ENCODE data around the gene GUCA1C.

Gene GUCA1C

DNA sequence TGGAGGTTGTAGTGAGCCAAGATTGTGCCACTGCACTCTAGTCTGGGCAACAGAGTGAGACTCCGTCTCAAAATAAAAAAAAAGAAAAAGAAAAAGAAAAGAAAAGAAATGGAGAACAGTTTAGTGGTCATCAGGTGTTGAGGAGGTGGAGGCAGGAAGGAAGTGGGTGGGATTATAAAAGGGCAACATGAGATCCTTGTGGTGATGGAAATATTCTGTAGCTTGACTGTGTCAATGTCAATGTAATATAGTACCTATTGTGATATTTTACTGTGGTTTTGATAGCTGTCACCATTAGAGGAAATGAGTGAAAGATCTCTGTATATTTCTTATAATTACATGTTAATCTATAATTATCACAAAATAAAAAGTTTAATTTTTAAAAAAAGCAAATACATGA, 70.3 kb downstream of the GUCA1C start:
- no peak overlapping the region for H3K4me3 ChIP-seq (ENCODE audit: low read depth, low read length)
- H3K14ac ChIP-seq (ENCODE audit: low read length) = no peak overlapping the region
- no peak overlapping the region for H2BK120ac ChIP-seq (ENCODE audit: insufficient read depth, low read length, poor library complexity)
- no peak overlapping the region for H3K4ac ChIP-seq (ENCODE audit: low read depth, low read length)
- H4K8ac ChIP-seq (ENCODE audit: low read depth, low read length) = no peak overlapping the region
- no peak overlapping the region for H2BK12ac ChIP-seq (ENCODE audit: low read length)
- no peak overlapping the region for H2AFZ ChIP-seq (ENCODE audit: insufficient read depth, low read length, poor library complexity)
- H3K79me2 ChIP-seq (ENCODE audit: control insufficient read depth, insufficient read depth, low read length, poor library complexity) = no peaks in the 10 kb centered on the region
- no peak overlapping the region for H3K23ac ChIP-seq (ENCODE audit: low read length)
- DNase-seq = no peak
- no peak overlapping the region for H2BK5ac ChIP-seq (ENCODE audit: low read depth, low read length, poor library complexity)
- no peak overlapping the region for H3K9ac ChIP-seq (ENCODE audit: low read length)
- no peak overlapping the region for H2AK5ac ChIP-seq (ENCODE audit: low read length)
- no peak overlapping the region for H4K91ac ChIP-seq (ENCODE audit: low read depth, low read length)
- H3K79me1 ChIP-seq (ENCODE audit: low read length) = no peaks in the 10 kb centered on the region
- no peak overlapping the region for H3K18ac ChIP-seq (ENCODE audit: low read length)
- H4K12ac ChIP-seq (ENCODE audit: low read depth, low read length) = no peak overlapping the region
- no peaks in the 10 kb centered on the region for H3K4me1 ChIP-seq (ENCODE audit: control insufficient read depth in 1 of 2, insufficient read depth in 2 of 2, low read length in 2 of 2)
- no peaks in the 10 kb centered on the region for H3K27me3 ChIP-seq (ENCODE audit: insufficient read depth, low read length)
- no peaks in the 10 kb centered on the region for H3K9me3 ChIP-seq (ENCODE audit: insufficient read depth, low read depth, low read length)
- H3K36me3 ChIP-seq (ENCODE audit: control insufficient read depth in 1 of 2, insufficient read depth in 2 of 2, low read length in 2 of 2) = no peaks in the 10 kb centered on the region
- WGBS (ENCODE audit: extremely low coverage, insufficient coverage, insufficient read length) = no CpG with 5 or more reads among the region's 1 CpG
- no peak overlapping the region for H3K27ac ChIP-seq (ENCODE audit: low read depth, low read length)
- no peak overlapping the region for H3K4me2 ChIP-seq (ENCODE audit: low read length)

DNA sequence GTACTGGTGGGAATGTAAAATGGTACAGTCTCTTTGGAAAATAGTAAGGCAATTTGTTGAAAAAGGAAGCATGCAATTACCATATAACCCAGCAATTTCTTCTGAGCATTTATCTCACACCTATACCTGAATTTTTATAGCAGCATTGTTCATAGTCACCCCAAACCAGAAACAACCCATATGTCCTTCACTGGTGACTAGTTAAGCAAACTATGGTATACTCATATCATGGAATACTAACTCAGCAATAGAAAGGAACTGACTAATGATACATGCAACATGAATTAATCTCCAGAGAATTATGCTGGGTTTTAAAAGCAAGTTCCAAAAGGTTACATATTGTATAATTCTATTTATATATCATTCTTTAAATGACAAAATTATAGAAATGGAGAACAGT, 70.9 kb downstream of the GUCA1C start:
- H3K9ac ChIP-seq (ENCODE audit: low read length) = no peak overlapping the region
- no peak overlapping the region for H4K8ac ChIP-seq (ENCODE audit: low read depth, low read length)
- no peak overlapping the region for H2BK12ac ChIP-seq (ENCODE audit: low read length)
- H3K27me3 ChIP-seq (ENCODE audit: insufficient read depth, low read length) = no peaks in the 10 kb centered on the region
- H4K91ac ChIP-seq (ENCODE audit: low read depth, low read length) = no peak overlapping the region
- H2BK5ac ChIP-seq (ENCODE audit: low read depth, low read length, poor library complexity) = no peak overlapping the region
- no peak overlapping the region for H3K4me2 ChIP-seq (ENCODE audit: low read length)
- no peak overlapping the region for H4K12ac ChIP-seq (ENCODE audit: low read depth, low read length)
- H2AK5ac ChIP-seq (ENCODE audit: low read length) = no peak overlapping the region
- H3K27ac ChIP-seq (ENCODE audit: low read depth, low read length) = no peak overlapping the region
- H3K4me3 ChIP-seq (ENCODE audit: low read depth, low read length) = no peak overlapping the region
- H3K14ac ChIP-seq (ENCODE audit: low read length) = no peak overlapping the region
- no peaks in the 10 kb centered on the region for H3K79me2 ChIP-seq (ENCODE audit: control insufficient read depth, insufficient read depth, low read length, poor library complexity)
- no peaks in the 10 kb centered on the region for H3K79me1 ChIP-seq (ENCODE audit: low read length)
- DNase-seq = no peak
- no peaks in the 10 kb centered on the region for H3K9me3 ChIP-seq (ENCODE audit: insufficient read depth, low read depth, low read length)
- no peak overlapping the region for H2AFZ ChIP-seq (ENCODE audit: insufficient read depth, low read length, poor library complexity)
- no peak overlapping the region for H2BK120ac ChIP-seq (ENCODE audit: insufficient read depth, low read length, poor library complexity)
- H3K36me3 ChIP-seq (ENCODE audit: control insufficient read depth in 1 of 2, insufficient read depth in 2 of 2, low read length in 2 of 2) = no peaks in the 10 kb centered on the region
- no peaks in the 10 kb centered on the region for H3K4me1 ChIP-seq (ENCODE audit: control insufficient read depth in 1 of 2, insufficient read depth in 2 of 2, low read length in 2 of 2)
- H3K23ac ChIP-seq (ENCODE audit: low read length) = no peak overlapping the region
- H3K18ac ChIP-seq (ENCODE audit: low read length) = no peak overlapping the region
- H3K4ac ChIP-seq (ENCODE audit: low read depth, low read length) = no peak overlapping the region

DNA sequence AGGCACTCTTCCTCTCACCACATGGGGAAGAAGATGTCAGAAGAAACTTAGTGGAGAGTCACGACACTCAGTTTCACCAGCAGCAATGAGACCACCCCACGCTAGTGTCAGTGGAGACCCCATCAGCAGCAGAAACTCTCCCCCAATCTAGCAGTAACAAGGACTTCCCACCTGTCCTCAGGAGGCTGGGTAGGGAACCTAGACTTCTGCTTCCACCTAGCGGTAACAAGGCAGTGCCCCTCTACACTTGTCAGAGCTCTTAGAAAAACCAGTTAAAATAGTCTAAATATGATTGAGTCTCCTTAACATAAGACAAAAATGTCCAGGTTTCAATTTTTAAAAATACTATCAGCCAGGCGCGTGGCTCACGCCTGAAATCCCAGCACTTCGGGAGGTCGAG, 73.8 kb downstream of the GUCA1C start:
- no peak overlapping the region for H3K4me2 ChIP-seq (ENCODE audit: low read length)
- H2BK120ac ChIP-seq (ENCODE audit: insufficient read depth, low read length, poor library complexity) = no peak overlapping the region
- no peak overlapping the region for H2BK12ac ChIP-seq (ENCODE audit: low read length)
- H2AFZ ChIP-seq (ENCODE audit: insufficient read depth, low read length, poor library complexity) = no peak overlapping the region
- H3K4me1 ChIP-seq (ENCODE audit: control insufficient read depth in 1 of 2, insufficient read depth in 2 of 2, low read length in 2 of 2) = no peaks in the 10 kb centered on the region
- no peak overlapping the region for H3K14ac ChIP-seq (ENCODE audit: low read length)
- no peak overlapping the region for H3K4ac ChIP-seq (ENCODE audit: low read depth, low read length)
- H3K9ac ChIP-seq (ENCODE audit: low read length) = no peak overlapping the region
- no peak overlapping the region for H2BK5ac ChIP-seq (ENCODE audit: low read depth, low read length, poor library complexity)
- no peak overlapping the region for H3K23ac ChIP-seq (ENCODE audit: low read length)
- WGBS (ENCODE audit: extremely low coverage, insufficient coverage, insufficient read length) = no CpG with 5 or more reads among the region's 8 CpGs
- H3K27me3 ChIP-seq (ENCODE audit: insufficient read depth, low read length) = no peaks in the 10 kb centered on the region
- H3K27ac ChIP-seq (ENCODE audit: low read depth, low read length) = no peak overlapping the region
- no peak overlapping the region for H4K91ac ChIP-seq (ENCODE audit: low read depth, low read length)
- H3K79me2 ChIP-seq (ENCODE audit: control insufficient read depth, insufficient read depth, low read length, poor library complexity) = no peaks in the 10 kb centered on the region
- no peak for DNase-seq
- H3K18ac ChIP-seq (ENCODE audit: low read length) = no peak overlapping the region
- no peaks in the 10 kb centered on the region for H3K36me3 ChIP-seq (ENCODE audit: control insufficient read depth in 1 of 2, insufficient read depth in 2 of 2, low read length in 2 of 2)
- H3K79me1 ChIP-seq (ENCODE audit: low read length) = no peaks in the 10 kb centered on the region
- H4K12ac ChIP-seq (ENCODE audit: low read depth, low read length) = no peak overlapping the region
- no peak overlapping the region for H3K4me3 ChIP-seq (ENCODE audit: low read depth, low read length)
- no peak overlapping the region for H4K8ac ChIP-seq (ENCODE audit: low read depth, low read length)
- no peaks in the 10 kb centered on the region for H3K9me3 ChIP-seq (ENCODE audit: insufficient read depth, low read depth, low read length)
- H2AK5ac ChIP-seq (ENCODE audit: low read length) = no peak overlapping the region

DNA sequence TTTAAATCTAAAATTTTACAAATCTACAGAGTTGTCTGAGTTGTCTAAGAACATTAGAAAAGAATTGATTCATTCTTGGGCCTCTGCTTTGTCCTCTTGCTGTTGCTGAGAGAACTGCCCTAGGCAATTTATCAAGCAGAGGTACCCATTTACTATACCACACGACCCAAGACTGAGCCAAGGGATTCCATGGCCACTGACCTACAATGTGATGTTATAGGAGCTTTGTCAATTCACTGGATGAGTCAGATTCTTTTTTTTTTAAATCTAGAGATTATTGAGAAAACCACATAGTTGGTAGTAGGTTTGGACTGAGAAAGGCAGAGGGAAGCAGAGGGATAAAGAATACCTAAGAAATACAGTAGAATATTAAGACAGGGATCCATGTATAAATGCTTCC, 75.8 kb downstream of the GUCA1C start:
- Histone ChIP-seq H3K4me2 (ENCODE audit: low read length) (no peak overlapping the region), H4K91ac (ENCODE audit: low read depth, low read length) (no peak overlapping the region), H2BK5ac (ENCODE audit: low read depth, low read length, poor library complexity) (no peak overlapping the region), H4K12ac (ENCODE audit: low read depth, low read length) (no peak overlapping the region), H2AK5ac (ENCODE audit: low read length) (no peak overlapping the region), H3K4ac (ENCODE audit: low read depth, low read length) (no peak overlapping the region), H3K9ac (ENCODE audit: low read length) (no peak overlapping the region), H2BK120ac (ENCODE audit: insufficient read depth, low read length, poor library complexity) (no peak overlapping the region), H2BK12ac (ENCODE audit: low read length) (no peak overlapping the region), H3K23ac (ENCODE audit: low read length) (no peak overlapping the region), H3K4me3 (ENCODE audit: low read depth, low read length) (no peak overlapping the region), H3K36me3 (ENCODE audit: control insufficient read depth in 1 of 2, insufficient read depth in 2 of 2, low read length in 2 of 2) (no peaks in the 10 kb centered on the region), H3K27ac (ENCODE audit: low read depth, low read length) (no peak overlapping the region), H3K79me2 (ENCODE audit: control insufficient read depth, insufficient read depth, low read length, poor library complexity) (no peaks in the 10 kb centered on the region), H3K4me1 (ENCODE audit: control insufficient read depth in 1 of 2, insufficient read depth in 2 of 2, low read length in 2 of 2) (no peaks in the 10 kb centered on the region), H3K9me3 (ENCODE audit: insufficient read depth, low read depth, low read length) (no peaks in the 10 kb centered on the region), H4K8ac (ENCODE audit: low read depth, low read length) (no peak overlapping the region), H3K79me1 (ENCODE audit: low read length) (no peaks in the 10 kb centered on the region), H3K27me3 (ENCODE audit: insufficient read depth, low read length) (no peaks in the 10 kb centered on the region), H3K14ac (ENCODE audit: low read length) (no peak overlapping the region), H3K18ac (ENCODE audit: low read length) (no peak overlapping the region), H2AFZ (ENCODE audit: insufficient read depth, low read length, poor library complexity) (no peak overlapping the region)
- WGBS (ENCODE audit: extremely low coverage, insufficient coverage, insufficient read length) = no CpG with 5 or more reads among the region's 1 CpG
- no peak for DNase-seq

DNA sequence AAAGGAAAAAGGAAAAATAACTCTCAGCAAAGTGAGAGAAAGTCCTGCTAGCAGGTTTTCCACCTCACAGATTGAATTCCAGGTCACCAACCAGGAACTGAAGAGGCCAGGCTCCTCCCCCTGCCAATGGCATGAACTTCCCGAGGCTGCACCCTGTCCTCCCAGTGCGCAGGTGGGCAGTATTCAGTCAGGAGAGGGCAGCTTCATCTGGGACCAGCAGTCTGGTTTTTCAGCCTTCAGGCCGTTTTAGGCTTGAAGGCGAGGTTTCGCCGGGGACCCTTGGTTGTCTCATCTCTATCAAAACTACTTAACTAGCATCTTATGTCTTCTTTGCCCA, 89.9 kb downstream of the GUCA1C start:
- H2AFZ ChIP-seq (ENCODE audit: insufficient read depth, low read length, poor library complexity) = no peak overlapping the region
- H3K9me3 ChIP-seq (ENCODE audit: insufficient read depth, low read depth, low read length) = no peaks in the 10 kb centered on the region
- H3K18ac ChIP-seq (ENCODE audit: low read length) = no peak overlapping the region
- no peaks in the 10 kb centered on the region for H3K27me3 ChIP-seq (ENCODE audit: insufficient read depth, low read length)
- no peak overlapping the region for H2BK120ac ChIP-seq (ENCODE audit: insufficient read depth, low read length, poor library complexity)
- H3K79me2 ChIP-seq (ENCODE audit: control insufficient read depth, insufficient read depth, low read length, poor library complexity) = no peaks in the 10 kb centered on the region
- H3K4ac ChIP-seq (ENCODE audit: low read depth, low read length) = no peak overlapping the region
- H3K36me3 ChIP-seq (ENCODE audit: control insufficient read depth in 1 of 2, insufficient read depth in 2 of 2, low read length in 2 of 2) = no peaks in the 10 kb centered on the region
- H3K4me3 ChIP-seq (ENCODE audit: low read depth, low read length) = no peak overlapping the region
- H2BK5ac ChIP-seq (ENCODE audit: low read depth, low read length, poor library complexity) = no peak overlapping the region
- H4K12ac ChIP-seq (ENCODE audit: low read depth, low read length) = no peak overlapping the region
- no peak overlapping the region for H3K27ac ChIP-seq (ENCODE audit: low read depth, low read length)
- H3K4me1 ChIP-seq (ENCODE audit: control insufficient read depth in 1 of 2, insufficient read depth in 2 of 2, low read length in 2 of 2) = no peaks in the 10 kb centered on the region
- WGBS (ENCODE audit: extremely low coverage, insufficient coverage, insufficient read length) = no CpG with 5 or more reads among the region's 6 CpGs
- H3K4me2 ChIP-seq (ENCODE audit: low read length) = no peak overlapping the region
- no peak for DNase-seq
- no peak overlapping the region for H3K23ac ChIP-seq (ENCODE audit: low read length)
- no peaks in the 10 kb centered on the region for H3K79me1 ChIP-seq (ENCODE audit: low read length)
- H3K14ac ChIP-seq (ENCODE audit: low read length) = no peak overlapping the region
- no peak overlapping the region for H2AK5ac ChIP-seq (ENCODE audit: low read length)
- H4K8ac ChIP-seq (ENCODE audit: low read depth, low read length) = no peak overlapping the region
- H2BK12ac ChIP-seq (ENCODE audit: low read length) = no peak overlapping the region
- H3K9ac ChIP-seq (ENCODE audit: low read length) = no peak overlapping the region
- H4K91ac ChIP-seq (ENCODE audit: low read depth, low read length) = no peak overlapping the region
